Liver (tissue), 3 donors: ENCODE results near the gene MAP10.
A peak's percentile ranks its signal among the peaks of the same experiment; 100 is the strongest.

Experiments used
- FOXA1 ChIP-seq: IDR thresholded peaks from 2 replicates; pipeline ENCODE4 v1.6.1; 2016; ENCODE audit warnings: antibody characterized with exemption
- FOXA2 ChIP-seq: IDR thresholded peaks from 2 replicates; pipeline ENCODE4 v1.6.1; 2016; ENCODE audit warnings: antibody characterized with exemption
- GABPA ChIP-seq, 2 donors: IDR thresholded peaks in 1 of 2; conservative IDR thresholded peaks in 1 of 2; 2 replicates each; pipeline ENCODE4 v1.6.1; 2016; ENCODE audit warnings: antibody characterized with exemption in 2 of 2, mild to moderate bottlenecking in 1 of 2, moderate library complexity in 1 of 2
- JUND ChIP-seq, 2 donors: IDR thresholded peaks; 2 replicates each; pipeline ENCODE4 v1.6.1; 2016; ENCODE audit warnings: antibody characterized with exemption in 2 of 2
- MAX ChIP-seq: IDR thresholded peaks from 2 replicates; pipeline ENCODE4 v1.6.1; 2016; ENCODE audit warnings: antibody characterized with exemption
- NR2F2 ChIP-seq: IDR thresholded peaks from 2 replicates; pipeline ENCODE4 v1.6.1; 2016; ENCODE audit warnings: antibody characterized with exemption
- RAD21 ChIP-seq, 2 donors: IDR thresholded peaks; 2 replicates each; pipeline ENCODE4 v1.6.1; 2016; ENCODE audit warnings: antibody characterized with exemption in 2 of 2, mild to moderate bottlenecking in 2 of 2
- RXRA ChIP-seq, 2 donors: IDR thresholded peaks; 2 replicates each; pipeline ENCODE4 v1.6.1; 2017 to 2018; ENCODE audit warnings: antibody characterized with exemption in 2 of 2, mild to moderate bottlenecking in 1 of 2
- SP1 ChIP-seq: IDR thresholded peaks from 2 replicates; pipeline ENCODE4 v1.6.1; 2018; ENCODE audit warnings: antibody characterized with exemption, mild to moderate bottlenecking
- TAF1 ChIP-seq: conservative IDR thresholded peaks from 2 replicates; pipeline ENCODE4 v1.6.1; 2016; ENCODE audit warnings: antibody characterized with exemption, mild to moderate bottlenecking
- YY1 ChIP-seq: IDR thresholded peaks from 2 replicates; pipeline ENCODE4 v1.6.1; 2016; ENCODE audit warnings: antibody characterized with exemption, mild to moderate bottlenecking
- TF ChIP-seq, protein P1 (sequence below): fragments of 150-350 bp; IDR thresholded peaks from 2 replicates; pipeline ENCODE4 v1.5.1; 2017; ENCODE audit warnings: improper control_type of control experiment, low read depth, low read length; ENCODE audit not compliant: missing input control
- TF ChIP-seq, protein P2 (sequence below): IDR thresholded peaks from 2 replicates; pipeline ENCODE4 v1.6.1; 2016; ENCODE audit warnings: antibody characterized with exemption, mild to moderate bottlenecking
- TF ChIP-seq, protein P3 (sequence below): IDR thresholded peaks from 2 replicates; pipeline ENCODE4 v1.6.1; 2016; ENCODE audit warnings: antibody characterized with exemption
- donor health status: healthy.
- donor health status: healthy.

GRCh38 chr1:232764458-232765251 is 40.6 kb upstream of the MAP10 start:
- TF ChIP-seq, protein P1, sequence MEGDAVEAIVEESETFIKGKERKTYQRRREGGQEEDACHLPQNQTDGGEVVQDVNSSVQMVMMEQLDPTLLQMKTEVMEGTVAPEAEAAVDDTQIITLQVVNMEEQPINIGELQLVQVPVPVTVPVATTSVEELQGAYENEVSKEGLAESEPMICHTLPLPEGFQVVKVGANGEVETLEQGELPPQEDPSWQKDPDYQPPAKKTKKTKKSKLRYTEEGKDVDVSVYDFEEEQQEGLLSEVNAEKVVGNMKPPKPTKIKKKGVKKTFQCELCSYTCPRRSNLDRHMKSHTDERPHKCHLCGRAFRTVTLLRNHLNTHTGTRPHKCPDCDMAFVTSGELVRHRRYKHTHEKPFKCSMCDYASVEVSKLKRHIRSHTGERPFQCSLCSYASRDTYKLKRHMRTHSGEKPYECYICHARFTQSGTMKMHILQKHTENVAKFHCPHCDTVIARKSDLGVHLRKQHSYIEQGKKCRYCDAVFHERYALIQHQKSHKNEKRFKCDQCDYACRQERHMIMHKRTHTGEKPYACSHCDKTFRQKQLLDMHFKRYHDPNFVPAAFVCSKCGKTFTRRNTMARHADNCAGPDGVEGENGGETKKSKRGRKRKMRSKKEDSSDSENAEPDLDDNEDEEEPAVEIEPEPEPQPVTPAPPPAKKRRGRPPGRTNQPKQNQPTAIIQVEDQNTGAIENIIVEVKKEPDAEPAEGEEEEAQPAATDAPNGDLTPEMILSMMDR = no peak
- TF ChIP-seq, protein P2, sequence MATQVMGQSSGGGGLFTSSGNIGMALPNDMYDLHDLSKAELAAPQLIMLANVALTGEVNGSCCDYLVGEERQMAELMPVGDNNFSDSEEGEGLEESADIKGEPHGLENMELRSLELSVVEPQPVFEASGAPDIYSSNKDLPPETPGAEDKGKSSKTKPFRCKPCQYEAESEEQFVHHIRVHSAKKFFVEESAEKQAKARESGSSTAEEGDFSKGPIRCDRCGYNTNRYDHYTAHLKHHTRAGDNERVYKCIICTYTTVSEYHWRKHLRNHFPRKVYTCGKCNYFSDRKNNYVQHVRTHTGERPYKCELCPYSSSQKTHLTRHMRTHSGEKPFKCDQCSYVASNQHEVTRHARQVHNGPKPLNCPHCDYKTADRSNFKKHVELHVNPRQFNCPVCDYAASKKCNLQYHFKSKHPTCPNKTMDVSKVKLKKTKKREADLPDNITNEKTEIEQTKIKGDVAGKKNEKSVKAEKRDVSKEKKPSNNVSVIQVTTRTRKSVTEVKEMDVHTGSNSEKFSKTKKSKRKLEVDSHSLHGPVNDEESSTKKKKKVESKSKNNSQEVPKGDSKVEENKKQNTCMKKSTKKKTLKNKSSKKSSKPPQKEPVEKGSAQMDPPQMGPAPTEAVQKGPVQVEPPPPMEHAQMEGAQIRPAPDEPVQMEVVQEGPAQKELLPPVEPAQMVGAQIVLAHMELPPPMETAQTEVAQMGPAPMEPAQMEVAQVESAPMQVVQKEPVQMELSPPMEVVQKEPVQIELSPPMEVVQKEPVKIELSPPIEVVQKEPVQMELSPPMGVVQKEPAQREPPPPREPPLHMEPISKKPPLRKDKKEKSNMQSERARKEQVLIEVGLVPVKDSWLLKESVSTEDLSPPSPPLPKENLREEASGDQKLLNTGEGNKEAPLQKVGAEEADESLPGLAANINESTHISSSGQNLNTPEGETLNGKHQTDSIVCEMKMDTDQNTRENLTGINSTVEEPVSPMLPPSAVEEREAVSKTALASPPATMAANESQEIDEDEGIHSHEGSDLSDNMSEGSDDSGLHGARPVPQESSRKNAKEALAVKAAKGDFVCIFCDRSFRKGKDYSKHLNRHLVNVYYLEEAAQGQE = peak; percentile 25
- TF ChIP-seq JUND (IDR thresholded peaks at IDR 0.05) (peak; percentile 65 to 81), RAD21 (IDR thresholded peaks at IDR 0.05) (peak; percentile 51 to 54), GABPA (IDR thresholded peaks at IDR 0.05 in 1 of 2, conservative IDR thresholded peaks at IDR 0.05 in 1 of 2) (peak; percentile 12 to 23), NR2F2 (no peak), SP1 (peak; percentile 72), FOXA2 (peak; percentile 60), FOXA1 (peak; percentile 30), YY1 (peak; percentile 84), MAX (peak; percentile 85), RXRA (IDR thresholded peaks at IDR 0.05) (peak; percentile 75 to 77), TAF1 (no peak)
- TF ChIP-seq, protein P3, sequence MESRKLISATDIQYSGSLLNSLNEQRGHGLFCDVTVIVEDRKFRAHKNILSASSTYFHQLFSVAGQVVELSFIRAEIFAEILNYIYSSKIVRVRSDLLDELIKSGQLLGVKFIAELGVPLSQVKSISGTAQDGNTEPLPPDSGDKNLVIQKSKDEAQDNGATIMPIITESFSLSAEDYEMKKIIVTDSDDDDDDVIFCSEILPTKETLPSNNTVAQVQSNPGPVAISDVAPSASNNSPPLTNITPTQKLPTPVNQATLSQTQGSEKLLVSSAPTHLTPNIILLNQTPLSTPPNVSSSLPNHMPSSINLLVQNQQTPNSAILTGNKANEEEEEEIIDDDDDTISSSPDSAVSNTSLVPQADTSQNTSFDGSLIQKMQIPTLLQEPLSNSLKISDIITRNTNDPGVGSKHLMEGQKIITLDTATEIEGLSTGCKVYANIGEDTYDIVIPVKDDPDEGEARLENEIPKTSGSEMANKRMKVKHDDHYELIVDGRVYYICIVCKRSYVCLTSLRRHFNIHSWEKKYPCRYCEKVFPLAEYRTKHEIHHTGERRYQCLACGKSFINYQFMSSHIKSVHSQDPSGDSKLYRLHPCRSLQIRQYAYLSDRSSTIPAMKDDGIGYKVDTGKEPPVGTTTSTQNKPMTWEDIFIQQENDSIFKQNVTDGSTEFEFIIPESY = peak; percentile 82
